ENCODE results near the gene CA9. TPM values are rescaled to one million over a fixed set of nuclear protein-coding genes. Genes with fewer than 3 reads are reported as not detected.

Gene CA9
- total RNA-seq, 1 donor from 2014 or later: 0.04 TPM

GRCh38 chr9:35696520-35697215 is 22.9 kb downstream of the CA9 start:
- H3K27me3 ChIP-seq (ENCODE audit: control insufficient read depth, insufficient read depth, low read length): no peaks in the 10 kb centered on the region
- DNase-seq (ENCODE audit: low read depth): no peak
- no peak overlapping the region for H3K4me3 ChIP-seq (ENCODE audit: low read depth, low read length)
- peaks cover 4% of the 10 kb centered on the region for H3K36me3 ChIP-seq (ENCODE audit: control insufficient read depth, insufficient read depth, low read length)
- TF ChIP-seq CTCF (IDR thresholded peaks at IDR 0.05; ENCODE audit: insufficient read depth, low read length, poor library complexity, severe bottlenecking): peak; percentile 94

- no peaks in the 10 kb centered on the region for H3K27me3 ChIP-seq (ENCODE audit: control insufficient read depth, insufficient read depth, low read length)
- no peak for TF ChIP-seq CTCF (IDR thresholded peaks at IDR 0.05; ENCODE audit: insufficient read depth, low read length, poor library complexity, severe bottlenecking)
- DNase-seq (ENCODE audit: low read depth): no peak
- peaks cover 7% of the 10 kb centered on the region for H3K36me3 ChIP-seq (ENCODE audit: control insufficient read depth, insufficient read depth, low read length)
- H3K4me3 ChIP-seq (ENCODE audit: low read depth, low read length): no peak overlapping the region
These were observed 23.8 kb downstream of the CA9 start for GRCh38 chr9:35697486-35697885.

- TF ChIP-seq CTCF (IDR thresholded peaks at IDR 0.05; ENCODE audit: insufficient read depth, low read length, poor library complexity, severe bottlenecking): no peak
- H3K36me3 ChIP-seq (ENCODE audit: control insufficient read depth, insufficient read depth, low read length): peaks cover 7% of the 10 kb centered on the region
- no peaks in the 10 kb centered on the region for H3K27me3 ChIP-seq (ENCODE audit: control insufficient read depth, insufficient read depth, low read length)
- DNase-seq (ENCODE audit: low read depth): no peak
- H3K4me3 ChIP-seq (ENCODE audit: low read depth, low read length): no peak overlapping the region
These were observed 24.5 kb downstream of the CA9 start for GRCh38 chr9:35698231-35698630.

GRCh38 chr9:35700031-35700430 is 26.3 kb downstream of the CA9 start:
- Histone ChIP-seq H3K27me3 (ENCODE audit: control insufficient read depth, insufficient read depth, low read length) (no peaks in the 10 kb centered on the region), H3K36me3 (ENCODE audit: control insufficient read depth, insufficient read depth, low read length) (peaks cover 12% of the 10 kb centered on the region), H3K4me3 (ENCODE audit: low read depth, low read length) (no peak overlapping the region)
- no peak for TF ChIP-seq CTCF (IDR thresholded peaks at IDR 0.05; ENCODE audit: insufficient read depth, low read length, poor library complexity, severe bottlenecking)
- DNase-seq (ENCODE audit: low read depth): no peak

- no peak for DNase-seq (ENCODE audit: low read depth)
- peaks cover 13% of the 10 kb centered on the region for H3K36me3 ChIP-seq (ENCODE audit: control insufficient read depth, insufficient read depth, low read length)
- H3K27me3 ChIP-seq (ENCODE audit: control insufficient read depth, insufficient read depth, low read length): no peaks in the 10 kb centered on the region
- TF ChIP-seq CTCF (IDR thresholded peaks at IDR 0.05; ENCODE audit: insufficient read depth, low read length, poor library complexity, severe bottlenecking): no peak
- H3K4me3 ChIP-seq (ENCODE audit: low read depth, low read length): no peak overlapping the region
These were observed 27.2 kb downstream of the CA9 start for GRCh38 chr9:35700942-35701341.

- H3K36me3 ChIP-seq (ENCODE audit: control insufficient read depth, insufficient read depth, low read length): peaks cover 15% of the 10 kb centered on the region
- no peaks in the 10 kb centered on the region for H3K27me3 ChIP-seq (ENCODE audit: control insufficient read depth, insufficient read depth, low read length)
- TF ChIP-seq CTCF (IDR thresholded peaks at IDR 0.05; ENCODE audit: insufficient read depth, low read length, poor library complexity, severe bottlenecking): no peak
These were observed 29.0 kb downstream of the CA9 start for GRCh38 chr9:35702696-35703095.

More at GRCh38 chr9:35702696-35703095, 29.0 kb downstream of the CA9 start:
- H3K4me3 ChIP-seq (ENCODE audit: low read depth, low read length): no peak overlapping the region
- DNase-seq (ENCODE audit: low read depth): no peak

Measured in kidney epithelial cell (primary cell).